Measurements from ENCODE around the gene TOR4A.
"Not testable (repeated sequence)": the region's sequence is repeated elsewhere in the genome, so short reads cannot be mapped to it uniquely, and the experiment has no call there.

TOR4A gene

DNA sequence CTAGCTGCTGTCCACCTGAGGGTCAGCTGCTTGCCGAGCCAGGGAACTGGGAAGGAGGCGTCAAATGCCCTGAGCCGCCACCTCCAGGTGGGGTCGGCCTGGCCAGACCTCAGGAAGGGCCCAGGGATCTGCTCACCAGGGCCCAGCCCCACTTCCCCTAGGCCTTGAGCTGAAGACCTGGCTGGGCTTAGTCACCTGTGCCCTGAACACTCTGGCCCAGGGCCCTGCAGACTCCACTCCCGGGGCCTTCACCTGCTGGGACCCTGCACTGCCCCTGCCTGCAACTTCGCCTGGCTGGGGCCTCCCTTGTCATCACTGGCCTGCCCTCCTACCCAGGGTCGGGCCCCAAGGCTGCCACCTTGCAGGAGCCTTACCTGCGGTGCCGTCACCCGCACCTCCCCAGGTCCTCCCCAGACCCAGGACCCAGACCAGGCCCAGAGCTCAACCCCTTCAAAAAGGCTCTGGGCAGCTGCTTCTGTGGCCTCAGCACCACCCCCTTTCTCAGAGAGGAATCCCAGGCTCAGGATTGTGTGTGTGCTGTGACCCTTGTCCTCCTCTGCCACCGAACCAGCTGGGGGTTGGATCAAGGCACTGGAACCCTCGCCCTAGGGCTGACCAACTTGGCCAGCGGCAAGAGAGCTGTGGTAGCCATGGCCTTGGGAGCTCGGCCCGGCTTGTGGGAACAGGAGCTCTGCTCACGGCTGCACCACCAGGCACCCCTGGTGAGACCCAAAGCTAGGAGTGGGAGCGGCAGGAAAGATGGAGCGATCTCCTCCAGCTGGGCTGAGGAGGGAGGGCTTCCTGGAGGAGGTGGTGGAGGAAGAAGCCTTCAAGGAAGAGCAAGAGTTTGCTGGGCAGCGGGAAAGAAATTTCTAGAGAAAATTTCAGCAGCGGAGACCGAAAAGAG is 23.6 kb upstream of the TOR4A start:
- DNase-seq = no peak

DNA sequence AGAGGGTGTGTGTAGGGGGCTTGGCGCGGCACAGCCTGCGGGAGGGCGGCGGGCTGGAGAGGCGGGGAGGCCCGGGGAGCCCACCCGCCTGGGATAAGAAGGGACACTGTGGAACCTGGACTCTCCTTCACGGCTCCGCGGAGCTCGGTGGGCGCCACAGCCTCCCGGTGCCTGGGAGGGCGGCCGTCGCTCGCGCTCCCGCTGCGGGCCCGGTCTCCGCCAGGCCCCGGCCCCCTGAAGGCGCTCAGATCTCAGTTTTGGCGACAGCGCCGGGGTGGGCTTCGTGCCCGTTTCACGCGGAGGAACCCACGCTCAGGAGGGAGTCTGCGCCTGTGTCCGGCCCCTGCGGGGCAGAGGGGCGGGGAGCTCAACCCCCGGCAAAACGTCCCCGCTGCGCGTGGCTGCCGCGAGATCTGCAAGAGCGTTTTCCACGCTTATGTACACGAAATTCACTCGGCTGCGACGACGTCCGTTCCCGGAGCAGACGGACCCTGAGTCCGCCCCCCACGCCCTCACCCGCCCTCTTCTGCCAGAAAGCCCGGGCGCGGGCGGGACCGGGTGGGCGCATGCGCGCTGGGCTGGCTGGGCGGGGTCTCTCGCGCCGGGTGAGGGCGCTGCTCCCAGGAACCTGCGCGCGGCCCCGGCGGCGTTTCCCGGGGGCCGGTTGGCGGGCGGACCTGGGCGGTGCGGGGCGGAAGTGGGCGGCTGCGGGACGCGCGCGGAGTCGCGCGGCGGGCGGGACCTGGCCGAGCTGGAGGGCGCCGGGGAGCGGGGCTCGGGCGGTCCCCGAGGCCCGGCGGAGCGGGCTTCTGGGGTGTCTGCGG is 22.7 kb upstream of the TOR4A start, which contains the start of gene NELFB:
NELFB (plus strand) TSS at position 704 of the 824 bp plus-strand sequence.
- DNase-seq = peak; percentile 97

DNA sequence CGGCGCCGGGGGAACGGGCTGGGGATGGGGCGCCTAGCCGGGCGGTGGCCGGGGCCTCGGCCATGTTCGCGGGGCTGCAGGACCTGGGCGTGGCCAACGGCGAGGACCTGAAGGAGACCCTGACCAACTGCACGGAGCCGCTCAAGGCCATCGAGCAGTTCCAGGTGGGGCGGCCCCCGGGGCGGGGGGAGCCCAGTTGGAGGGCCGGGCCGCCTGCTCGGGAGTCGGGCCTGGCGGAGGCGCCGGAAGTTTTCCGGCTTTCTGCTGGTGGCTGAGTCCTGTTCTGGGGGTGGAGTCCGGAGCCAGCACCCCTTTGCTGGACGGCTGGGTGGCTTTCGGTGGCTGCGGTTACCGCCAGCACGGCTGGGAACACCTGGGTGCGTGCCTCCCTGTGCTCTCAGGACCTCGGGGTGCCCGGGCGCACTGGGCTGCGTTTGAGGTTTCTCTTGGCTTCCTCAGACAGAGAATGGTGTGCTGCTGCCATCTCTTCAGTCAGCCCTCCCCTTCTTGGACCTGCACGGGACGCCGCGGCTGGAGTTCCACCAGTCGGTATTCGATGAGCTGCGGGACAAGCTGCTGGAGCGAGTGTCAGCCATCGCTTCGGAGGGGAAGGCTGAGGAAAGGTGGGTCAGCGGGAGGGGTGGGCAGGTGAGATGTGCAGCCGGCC is 21.9 kb upstream of the TOR4A start:
- DNase-seq = peak; percentile 49

DNA sequence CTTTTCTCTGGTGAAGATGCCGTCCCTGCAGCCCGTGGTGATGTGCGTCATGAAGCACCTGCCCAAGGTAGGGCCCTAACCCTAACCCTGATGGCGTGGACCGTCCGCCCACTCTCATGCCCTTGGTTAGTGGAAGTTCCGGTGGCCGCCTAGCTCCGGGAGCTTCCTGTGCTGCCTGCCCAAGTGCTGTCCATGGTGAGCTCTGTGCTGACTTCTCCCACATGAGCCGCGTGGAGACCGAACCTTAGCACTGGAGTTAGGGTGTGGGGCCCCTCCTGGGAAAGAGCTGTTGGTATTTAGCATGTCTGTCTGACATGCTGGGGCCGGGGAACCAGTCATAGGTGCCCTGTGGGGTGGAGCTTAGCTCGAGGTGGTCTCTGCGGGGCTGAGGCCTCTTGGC is 21.2 kb upstream of the TOR4A start:
- no peak for DNase-seq

DNA sequence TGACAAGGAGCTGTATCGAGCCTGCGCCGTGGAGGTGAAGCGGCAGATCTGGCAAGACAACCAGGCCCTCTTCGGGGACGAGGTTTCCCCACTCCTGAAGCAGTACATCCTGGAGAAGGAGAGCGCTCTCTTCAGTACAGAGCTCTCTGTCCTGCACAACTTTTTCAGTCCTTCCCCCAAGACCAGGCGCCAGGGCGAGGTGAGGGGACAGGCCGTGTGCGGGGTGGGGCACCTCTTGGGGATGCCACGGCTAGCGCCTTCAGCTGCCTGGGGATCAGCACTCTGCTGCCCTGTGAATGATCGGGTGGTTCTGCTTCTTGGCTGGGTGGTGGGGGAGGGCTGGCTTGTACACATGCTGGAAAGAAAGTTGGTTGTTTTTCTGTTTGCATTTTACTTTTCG is 20.7 kb upstream of the TOR4A start:
- DNase-seq = no peak

DNA sequence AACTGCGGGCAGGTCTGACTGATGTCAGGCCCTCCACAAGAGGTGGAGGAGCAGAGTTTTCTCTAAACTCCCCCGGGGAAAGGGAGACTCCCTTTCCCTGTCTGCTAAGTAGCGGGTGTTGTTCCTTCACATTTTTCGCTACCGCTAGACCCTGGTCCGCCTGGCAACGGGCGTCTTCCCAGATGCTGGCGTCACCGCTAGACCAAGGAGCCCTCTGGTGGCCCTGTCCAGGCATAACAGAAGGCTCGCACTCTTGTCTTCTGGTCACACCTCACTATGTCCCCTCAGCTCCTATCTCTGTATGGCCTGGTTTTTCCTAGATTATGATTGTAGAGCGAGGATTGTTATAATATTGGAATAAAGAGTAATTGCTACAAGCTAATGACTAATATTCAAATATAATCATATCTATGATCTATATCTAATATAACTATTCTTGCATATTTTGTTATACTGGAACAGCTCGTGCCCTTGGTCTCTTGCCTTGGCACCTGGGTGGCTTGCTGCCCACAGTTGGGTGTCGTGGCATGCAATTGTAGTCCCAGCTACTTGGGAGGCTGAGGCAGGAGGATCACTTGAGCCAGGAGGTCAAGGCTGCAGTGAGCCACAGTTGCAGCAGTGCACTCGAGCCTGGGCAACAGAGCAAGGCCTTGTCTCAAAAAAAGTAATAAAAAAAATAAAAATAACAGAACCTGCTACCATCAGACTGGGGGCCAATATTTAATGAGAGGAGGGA is 15.2 kb upstream of the TOR4A start:
- not testable (repeated sequence) for DNase-seq

DNA sequence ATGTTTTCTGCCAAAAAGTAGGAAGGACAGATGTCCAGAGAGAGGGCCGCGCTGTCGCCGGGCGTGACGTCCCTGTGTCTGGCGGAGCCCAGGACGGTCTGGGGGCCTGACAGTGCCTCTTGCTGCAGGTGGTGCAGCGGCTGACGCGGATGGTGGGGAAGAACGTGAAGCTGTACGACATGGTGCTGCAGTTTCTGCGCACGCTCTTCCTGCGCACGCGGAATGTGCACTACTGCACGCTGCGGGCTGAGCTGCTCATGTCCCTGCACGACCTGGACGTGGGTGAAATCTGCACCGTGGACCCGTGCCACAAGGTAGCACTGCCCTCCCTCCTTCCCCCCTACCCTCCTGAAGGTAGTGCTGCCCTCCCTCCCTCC is 14.6 kb upstream of the TOR4A start:
- DNase-seq = no peak

DNA sequence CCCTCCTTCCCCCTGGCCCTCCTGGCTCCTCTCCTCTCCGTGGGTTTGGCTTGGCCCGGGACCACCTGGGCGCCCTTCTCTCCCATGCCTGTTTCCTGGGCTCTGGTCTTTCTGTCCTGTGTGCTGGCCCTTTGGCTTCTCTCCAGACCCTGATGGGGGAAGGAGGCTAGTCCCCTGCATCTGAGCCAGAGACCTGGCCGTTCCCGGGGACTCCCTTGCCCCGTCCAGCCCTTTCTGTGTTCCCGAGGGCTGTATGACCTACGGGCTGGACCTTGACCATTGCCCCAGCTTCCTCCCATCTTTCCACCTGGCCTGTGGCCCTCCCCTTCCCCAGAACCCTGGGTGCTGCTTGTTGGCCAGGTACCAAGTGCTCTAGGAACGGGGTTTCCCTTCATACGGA is 14.0 kb upstream of the TOR4A start:
- DNase-seq = no peak

DNA sequence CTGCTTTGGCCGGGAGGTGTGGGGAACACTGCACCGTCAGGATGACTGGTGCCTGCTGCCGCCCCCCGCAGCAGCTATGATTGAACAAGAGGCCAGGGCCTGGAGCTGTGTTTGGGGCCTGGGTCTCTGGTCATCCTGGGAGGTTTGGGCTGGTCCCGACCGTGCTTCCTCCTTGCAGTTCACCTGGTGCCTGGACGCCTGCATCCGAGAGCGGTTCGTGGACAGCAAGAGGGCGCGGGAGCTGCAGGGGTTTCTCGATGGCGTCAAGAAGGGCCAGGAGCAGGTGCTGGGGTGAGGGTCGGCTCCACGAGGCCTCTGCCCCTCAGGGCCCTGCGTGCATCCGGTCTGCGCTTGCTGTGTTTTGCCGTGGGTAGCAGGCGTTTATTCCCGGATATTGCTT is 13.5 kb upstream of the TOR4A start:
- DNase-seq = no peak

DNA sequence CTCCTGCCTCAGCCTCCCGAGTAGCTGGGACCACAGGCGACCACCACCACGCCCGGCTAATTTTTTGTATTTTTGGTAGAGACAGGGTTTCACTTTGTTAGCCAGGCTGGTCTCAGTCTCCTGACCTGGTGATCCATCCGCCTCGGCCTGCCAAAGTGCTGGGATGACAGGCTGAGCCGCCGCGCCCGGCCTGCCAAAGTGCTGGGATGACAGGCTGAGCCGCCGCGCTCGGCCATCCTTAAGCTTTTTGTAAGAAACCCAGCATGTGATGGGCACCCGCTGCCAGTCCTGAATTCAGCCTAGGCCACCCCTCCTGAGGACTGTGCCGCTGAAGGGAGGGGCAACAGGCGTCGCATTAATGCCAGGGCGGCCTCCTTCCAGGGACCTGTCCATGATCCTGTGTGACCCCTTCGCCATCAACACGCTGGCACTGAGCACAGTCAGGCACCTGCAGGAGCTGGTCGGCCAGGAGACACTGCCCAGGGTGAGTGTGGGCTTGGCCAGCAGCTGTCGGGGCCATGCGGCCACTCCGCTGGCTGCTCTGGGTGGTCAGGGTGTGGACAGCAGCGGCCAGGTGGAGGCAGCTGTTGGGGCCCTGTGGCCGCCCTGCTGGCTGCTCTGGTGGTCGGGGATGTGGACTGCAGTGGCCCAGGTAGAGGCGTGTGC is 11.9 kb upstream of the TOR4A start:
- DNase-seq = no peak

DNA sequence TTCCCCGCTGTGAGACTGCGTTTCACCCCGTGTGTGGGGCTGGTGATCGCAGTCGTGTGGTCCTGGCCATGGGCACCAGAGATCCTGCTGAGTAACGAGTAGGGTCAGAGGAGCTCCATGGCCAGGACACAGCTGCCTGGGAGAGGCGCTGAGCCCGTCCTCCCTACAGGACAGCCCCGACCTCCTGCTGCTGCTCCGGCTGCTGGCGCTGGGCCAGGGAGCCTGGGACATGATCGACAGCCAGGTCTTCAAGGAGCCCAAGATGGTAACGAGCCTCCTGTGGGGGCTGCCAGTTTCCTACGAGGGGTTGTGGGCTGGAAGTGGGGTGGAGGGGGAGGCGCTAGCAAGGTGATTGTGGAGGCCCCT is 11.4 kb upstream of the TOR4A start:
- no peak for DNase-seq

DNA sequence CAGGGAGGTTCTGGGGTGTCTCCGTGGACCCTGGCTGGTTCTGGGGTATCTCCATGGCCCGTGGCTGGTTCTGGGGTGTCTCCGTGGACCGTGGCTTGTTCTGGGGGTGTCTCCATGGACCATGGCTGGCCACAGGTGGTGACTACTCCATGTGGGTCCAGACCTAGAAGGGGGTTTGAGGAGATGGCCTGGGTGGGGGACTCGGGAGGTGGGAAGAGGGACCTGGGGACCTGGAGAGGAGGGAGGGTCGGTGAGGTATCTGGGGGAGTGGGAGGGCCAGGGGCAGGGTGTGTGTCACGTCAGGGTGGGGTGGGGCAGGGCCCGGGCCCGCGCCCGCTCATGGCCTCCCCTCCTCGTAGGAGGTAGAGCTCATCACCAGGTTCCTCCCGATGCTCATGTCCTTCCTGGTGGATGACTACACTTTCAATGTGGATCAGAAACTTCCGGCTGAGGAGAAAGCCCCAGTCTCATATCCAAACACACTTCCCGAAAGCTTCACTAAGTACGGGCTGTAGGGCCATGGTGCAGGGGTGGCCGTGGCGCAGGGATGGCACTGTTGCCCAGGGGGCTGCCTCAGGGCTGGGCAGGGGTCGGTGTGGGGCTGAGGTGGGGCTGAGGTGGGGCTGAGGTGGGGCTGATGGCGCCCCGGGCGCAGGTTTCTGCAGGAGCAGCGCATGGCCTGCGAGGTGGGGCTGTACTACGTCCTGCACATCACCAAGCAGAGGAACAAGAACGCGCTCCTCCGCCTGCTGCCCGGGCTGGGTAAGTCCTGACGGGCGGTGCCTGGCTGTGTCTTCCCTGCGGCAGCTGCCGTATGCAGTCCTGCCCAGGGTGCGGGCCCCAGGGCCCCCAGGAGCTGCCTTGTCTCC is 10.7 kb upstream of the TOR4A start:
- no peak for DNase-seq

DNA sequence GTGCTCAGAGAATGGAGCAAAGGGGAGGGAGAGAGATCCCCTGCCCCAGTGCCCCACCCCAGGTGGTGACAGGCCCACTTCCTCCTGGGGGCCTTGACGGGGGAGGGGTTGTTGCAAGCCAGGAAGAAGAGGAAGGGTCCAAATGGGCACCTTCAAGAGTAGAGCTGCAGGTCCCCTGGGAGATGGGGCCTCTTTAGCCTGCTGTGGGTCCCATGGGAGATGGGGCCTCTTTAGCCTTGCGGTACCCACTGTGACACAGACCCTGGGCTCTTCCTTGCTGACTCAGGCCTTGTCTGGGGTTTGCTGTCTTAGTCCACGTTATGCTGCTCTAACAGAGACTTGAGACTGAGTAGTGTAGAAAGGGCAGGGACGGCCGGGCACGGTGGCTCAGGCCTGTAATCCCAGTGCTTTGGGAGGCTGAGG is 9.6 kb upstream of the TOR4A start:
- DNase-seq = no peak

DNA sequence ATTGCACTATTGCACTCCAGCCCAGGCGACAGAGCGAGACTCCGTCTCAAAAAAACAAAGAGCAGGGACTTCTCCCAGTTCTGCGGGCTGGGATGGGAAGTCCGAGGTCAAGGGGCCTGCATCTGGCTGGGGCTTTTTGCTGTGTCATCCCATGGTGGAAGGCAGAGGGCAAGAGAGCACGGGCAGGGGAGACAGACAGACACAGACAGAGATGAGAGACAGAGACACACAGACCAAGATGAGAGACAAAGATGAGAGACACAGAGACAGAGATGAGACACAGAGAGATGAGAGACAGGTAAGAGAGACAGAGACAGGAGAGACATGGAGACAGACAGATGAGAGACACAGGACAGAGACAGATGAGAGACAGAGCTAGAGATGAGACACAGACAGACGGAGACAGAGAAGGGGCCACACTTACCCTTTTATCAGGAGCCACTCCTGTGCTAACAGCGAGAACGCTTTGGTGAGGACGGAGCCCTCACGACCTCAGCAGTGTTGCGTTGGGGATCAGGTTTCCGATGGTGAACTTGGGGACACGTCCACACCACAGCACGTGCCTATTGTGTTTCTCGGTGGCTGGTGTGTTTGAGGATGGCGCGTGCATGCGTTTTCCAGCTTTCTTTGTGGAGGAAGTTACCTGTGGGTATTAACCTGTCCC is 8.9 kb upstream of the TOR4A start:
- no peak for DNase-seq

DNA sequence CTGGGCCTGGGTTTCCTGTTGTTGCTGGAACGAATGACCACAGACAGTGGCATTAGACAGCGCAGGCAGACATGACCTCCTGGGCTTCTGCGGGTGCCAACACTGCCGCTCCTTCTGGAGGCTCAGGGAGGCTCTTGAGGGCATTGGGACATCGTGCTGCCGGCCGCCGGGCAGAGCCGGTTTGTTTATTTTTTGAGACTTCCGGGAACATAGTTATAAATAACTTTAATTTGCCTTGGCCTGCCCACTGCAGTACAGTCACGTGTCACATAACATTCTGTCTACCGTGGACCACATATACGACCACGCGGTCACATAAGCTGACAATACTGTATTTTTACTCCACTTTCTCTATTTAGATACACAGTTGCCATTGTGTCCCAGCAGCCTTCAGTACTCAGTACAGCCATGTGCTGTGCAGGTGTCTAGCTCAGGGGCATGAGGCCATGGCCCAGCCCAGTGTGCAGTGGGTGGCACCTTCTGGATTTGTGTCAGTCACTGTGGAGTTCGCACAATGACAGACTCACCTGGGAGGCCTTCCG is 8.2 kb upstream of the TOR4A start:
- no peak for DNase-seq

DNA sequence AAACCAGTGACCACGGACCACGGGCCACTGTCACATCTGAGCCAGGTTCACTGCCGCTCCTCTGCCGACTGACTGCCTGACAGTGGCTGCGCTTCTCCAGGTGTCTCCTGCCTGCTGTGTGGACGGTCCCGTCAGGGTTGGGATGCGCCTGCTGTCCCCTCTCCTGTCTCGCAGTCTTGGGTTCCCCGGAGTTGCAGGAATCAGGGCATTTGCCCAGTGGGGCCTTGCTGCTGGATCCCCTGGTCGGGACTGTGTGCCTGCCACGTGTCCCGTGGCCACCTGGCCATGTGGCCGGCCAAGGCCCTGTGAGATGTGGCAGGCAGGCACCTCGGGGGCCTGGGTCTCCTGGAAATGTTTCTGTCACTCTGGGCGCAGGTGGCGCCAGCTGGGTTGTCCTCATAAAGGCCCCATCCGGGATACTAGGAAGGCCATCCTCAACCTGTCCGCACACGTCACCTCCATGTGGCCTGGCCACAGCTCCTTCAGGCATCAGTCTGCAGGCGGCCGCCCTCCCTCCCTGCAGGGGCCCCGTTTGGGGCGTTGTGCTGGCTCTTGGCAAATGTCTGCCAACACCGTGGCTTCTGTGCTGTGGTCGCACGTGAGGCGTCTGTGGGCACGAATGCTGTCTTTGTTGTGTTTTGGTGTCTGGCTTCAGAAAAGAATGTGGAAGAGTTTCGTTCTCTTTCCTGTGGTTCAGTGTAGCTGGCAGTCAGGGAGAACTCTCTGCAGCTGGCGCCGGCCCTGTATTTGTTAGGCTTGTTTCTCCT is 6.4 kb upstream of the TOR4A start:
- peak; percentile 32 for DNase-seq

DNA sequence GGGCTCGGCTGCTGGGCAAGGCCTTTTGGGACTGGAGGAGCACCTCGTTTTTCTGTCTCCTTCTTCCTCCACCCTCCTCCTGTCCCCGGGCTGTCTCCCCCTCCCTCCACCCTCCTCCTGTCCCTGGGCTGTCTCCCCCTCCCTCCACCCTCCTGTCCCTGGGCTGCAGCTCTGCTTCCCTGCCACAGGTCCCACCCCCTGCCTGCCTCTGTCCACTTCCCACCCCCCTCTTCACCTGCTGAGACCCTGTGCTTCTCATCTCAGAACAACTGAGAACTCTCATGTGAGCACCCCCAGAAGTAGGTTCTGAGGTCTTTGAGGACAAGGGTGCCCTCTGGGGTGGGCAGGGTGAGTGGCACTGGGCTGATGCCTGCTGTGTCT is 5.8 kb upstream of the TOR4A start:
- DNase-seq = no peak

DNA sequence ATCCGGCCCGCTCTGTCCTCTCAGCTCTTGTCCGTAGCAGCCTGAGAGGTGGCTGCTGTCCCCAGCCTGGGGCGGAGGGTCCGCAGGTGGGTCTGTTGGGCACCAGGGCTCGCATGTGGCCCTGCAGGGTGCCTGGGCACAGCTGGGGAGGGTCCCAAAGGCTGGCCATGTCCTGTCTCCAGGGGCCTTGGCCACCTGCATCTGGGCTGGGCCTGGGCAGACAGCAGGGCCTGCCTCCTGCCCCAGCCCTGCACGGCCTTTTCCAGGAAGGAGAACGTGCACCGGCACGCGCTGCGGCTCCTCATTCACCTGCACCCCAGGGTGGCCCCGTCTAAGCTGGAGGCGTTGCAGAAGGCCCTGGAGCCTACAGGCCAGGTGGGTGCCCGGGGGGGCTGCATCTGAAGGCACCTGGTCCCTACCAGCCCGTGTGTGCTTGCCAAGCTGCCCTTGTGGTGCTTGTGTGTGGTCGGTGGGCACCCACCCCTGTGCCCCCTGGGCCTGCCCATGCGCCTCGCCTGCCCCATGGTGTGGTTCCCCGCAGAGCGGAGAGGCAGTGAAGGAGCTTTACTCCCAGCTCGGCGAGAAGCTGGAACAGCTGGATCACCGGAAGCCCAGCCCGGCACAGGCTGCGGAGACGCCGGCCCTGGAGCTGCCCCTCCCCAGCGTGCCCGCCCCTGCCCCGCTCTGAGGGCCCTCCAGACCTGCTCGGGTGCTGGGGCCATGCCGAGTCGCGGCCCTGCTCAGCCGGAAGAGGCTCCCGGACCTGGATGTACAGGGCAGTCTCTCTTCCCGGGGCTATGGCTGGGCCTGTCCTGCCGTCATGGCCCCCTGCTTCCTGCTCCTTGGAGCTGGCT is 5.1 kb upstream of the TOR4A start:
- no peak for DNase-seq

DNA sequence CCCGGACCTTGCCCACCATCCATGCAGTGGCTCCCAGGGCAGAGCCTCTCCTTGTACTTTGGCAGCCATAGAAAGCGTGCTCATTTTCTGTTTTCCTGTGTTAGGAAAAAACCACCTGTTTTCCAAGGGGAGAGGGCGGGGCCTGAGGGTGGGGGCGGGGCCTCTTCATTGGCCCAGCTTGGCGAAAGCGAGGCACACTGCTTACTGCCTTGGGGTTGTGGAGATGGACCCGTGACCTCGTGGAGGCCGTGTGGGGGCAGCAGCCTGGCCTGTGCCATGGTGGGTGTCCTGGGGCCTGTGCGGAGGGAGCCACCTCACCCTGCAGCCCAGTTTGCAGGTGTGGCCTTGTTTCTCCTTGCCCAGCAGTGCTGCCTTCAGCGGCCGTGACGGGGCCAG is 4.4 kb upstream of the TOR4A start:
- DNase-seq = no peak
